ENCODE measurements around the gene SRGAP2C. TPM values are rescaled to one million over a fixed set of nuclear protein-coding genes. Genes with fewer than 3 reads are reported as not detected.
A peak's percentile ranks its signal among the peaks of the same experiment; 100 is the strongest.
"Not testable (repeated sequence)": the region's sequence is repeated elsewhere in the genome, so short reads cannot be mapped to it uniquely, and the experiment has no call there.

The SRGAP2C gene
- 10 to 100 TPM in 1 of 2 donors, 1 to 10 TPM in 1; 7.8 to 27.6 TPM for total RNA-seq

DNA sequence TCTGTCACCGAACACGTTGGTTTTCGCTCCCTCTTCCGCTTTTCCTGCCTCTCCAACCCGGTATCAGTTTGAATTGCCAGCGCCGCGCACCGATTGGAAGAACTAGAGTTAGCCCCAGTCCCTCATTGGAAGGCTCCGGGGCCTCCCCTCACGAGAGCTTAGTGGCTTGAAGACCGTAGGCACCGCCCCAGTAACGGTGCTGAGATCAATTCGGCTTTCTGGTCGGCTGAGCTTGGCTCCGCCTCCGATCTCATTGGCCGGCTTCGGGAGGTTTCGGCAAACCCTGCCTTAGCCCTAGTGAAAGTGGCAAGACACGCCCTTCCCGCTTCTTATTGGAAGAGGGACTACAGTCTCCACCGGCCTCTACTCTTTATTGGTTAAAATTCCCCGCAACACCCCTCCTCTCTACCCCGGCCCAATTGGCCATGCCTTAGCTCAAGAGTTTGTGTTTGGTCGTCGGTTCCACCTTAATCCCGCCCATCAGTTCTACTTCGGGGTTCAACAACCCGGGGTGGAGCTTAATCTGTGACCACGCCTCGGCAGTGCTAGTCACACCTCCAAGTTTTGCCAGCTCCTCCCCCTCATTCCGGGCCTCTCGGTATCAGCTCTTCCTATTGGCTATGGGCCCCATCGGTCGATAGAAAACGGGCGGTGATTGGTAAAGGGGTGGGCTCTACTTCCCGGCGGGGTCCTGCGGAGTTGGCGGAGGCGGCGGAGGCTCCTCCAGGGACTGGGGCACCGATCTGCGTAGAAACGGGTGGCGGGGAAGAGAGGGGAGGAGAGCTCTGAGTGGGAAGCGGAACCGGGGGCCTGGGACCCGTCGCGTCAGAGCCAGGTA is at the start of gene SRGAP2C, which contains the start of gene FAM72B:
SRGAP2C (plus strand) TSS at position 686 of the 838 bp plus-strand sequence. CDS start 2,472 bp downstream, outside the sequence.
FAM72B (minus strand) TSS at position 51 of the 838 bp plus-strand sequence. CDS start 851 bp downstream, outside the sequence.
- Histone ChIP-seq H3K4me3 (peak within 1 kb of the TSS; percentile 48 to 51), H3K27ac (peak within 1 kb of the TSS; percentile 66 to 77)
- not testable (repeated sequence) for H3K36me3 ChIP-seq, H3K27me3 ChIP-seq, H3K4me1 ChIP-seq, H3K9me3 ChIP-seq
- peak; percentile 99 for DNase-seq (ENCODE audit: low spot score)

GRCh38 chr1:121140393-121140792 is 44.4 kb upstream of the SRGAP2C start:
- not testable (repeated sequence) for H3K27me3 ChIP-seq; H3K4me1 ChIP-seq; DNase-seq (ENCODE audit: low spot score); H3K9me3 ChIP-seq; H3K4me3 ChIP-seq; H3K27ac ChIP-seq; H3K36me3 ChIP-seq

- not testable (repeated sequence) for DNase-seq (ENCODE audit: low spot score); H3K4me3 ChIP-seq; H3K27ac ChIP-seq; H3K4me1 ChIP-seq; H3K9me3 ChIP-seq; H3K27me3 ChIP-seq; H3K36me3 ChIP-seq
Measured at GRCh38 chr1:121148489-121149190, 36.1 kb upstream of the SRGAP2C start.

DNA sequence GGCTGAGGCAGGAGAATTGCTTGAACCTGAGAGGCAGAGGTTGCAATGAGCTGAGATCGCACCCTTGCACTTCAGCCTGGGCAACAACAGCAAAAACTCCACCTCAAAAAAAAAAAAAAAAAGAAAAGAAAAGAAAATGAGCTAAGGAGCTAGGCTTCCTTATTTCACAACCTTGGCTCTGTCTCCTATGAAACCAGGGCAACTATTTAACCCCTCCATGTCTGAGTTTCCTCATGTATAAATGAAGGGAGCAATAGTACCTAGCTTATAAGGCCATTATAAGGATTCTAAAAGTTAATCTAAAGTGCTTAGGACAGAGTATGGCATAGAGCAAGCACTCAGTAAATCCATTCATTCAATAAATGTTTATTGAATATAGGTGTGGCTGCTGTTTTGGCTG is 33.5 kb upstream of the SRGAP2C start:
- H3K36me3 ChIP-seq; H3K4me1 ChIP-seq; H3K9me3 ChIP-seq; H3K27me3 ChIP-seq; H3K4me3 ChIP-seq; H3K27ac ChIP-seq; DNase-seq (ENCODE audit: low spot score): not testable (repeated sequence)

- not testable (repeated sequence) for DNase-seq (ENCODE audit: low spot score); H3K4me3 ChIP-seq; H3K36me3 ChIP-seq; H3K4me1 ChIP-seq; H3K27ac ChIP-seq; H3K27me3 ChIP-seq; H3K9me3 ChIP-seq
Measured at GRCh38 chr1:121152788-121153187, 32.0 kb upstream of the SRGAP2C start.

DNA sequence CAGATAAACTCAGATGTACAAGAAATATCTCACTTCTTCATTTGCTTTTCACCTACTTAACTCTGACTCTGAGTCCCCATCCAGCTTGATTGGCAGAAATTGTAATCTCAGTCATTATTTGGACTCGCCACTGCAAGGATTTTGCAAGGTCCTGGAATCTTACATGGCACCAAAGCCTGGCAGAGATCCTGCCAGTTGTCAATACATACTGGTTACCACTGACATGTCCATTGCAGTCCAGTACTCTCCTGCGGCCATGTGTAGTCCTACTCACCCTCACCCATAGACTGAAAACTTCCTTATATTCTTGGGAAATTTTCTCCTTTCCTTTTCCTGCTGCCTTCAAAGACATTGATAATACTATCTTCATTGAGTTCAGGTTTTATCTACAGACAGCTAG is 30.0 kb upstream of the SRGAP2C start:
- H3K36me3 ChIP-seq; H3K9me3 ChIP-seq; H3K4me1 ChIP-seq; DNase-seq (ENCODE audit: low spot score); H3K27ac ChIP-seq; H3K4me3 ChIP-seq; H3K27me3 ChIP-seq: not testable (repeated sequence)

GRCh38 chr1:121155671-121156358 is 29.0 kb upstream of the SRGAP2C start:
- peak in 1 of 2 donors; percentile 50 for TF ChIP-seq CTCF (IDR thresholded peaks at IDR 0.05)
- not testable (repeated sequence) for H3K27ac ChIP-seq; H3K9me3 ChIP-seq; H3K4me3 ChIP-seq; DNase-seq (ENCODE audit: low spot score); H3K36me3 ChIP-seq; H3K27me3 ChIP-seq; H3K4me1 ChIP-seq

DNA sequence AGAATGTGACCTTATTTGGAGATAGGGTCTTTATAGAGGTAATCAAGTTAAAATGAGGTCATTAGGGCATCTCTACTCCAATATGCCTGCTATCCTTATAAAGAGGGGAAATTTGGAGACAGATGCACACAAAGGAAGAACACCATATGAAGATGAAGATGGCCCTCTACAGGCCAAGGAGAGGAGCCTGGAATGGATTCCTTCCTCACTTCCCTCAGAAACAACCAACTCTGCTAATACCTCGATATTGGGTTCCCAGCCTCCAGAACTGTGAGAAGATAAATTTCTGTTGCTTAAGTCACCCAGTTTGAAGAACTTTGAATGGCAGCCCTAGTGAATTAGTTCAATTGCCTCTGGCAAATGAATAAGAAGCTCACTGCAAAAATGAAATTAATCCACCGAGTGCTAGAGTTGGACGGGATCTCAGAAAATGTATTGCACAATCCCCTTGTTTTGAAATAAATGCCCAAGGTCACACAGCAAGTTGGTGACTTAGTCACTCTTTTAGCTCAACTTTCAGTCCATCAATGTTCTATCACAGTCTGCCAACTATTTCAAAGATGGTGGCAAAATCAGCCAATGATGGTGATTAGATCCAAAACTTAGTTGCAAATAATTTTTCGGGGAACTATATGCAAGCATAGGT is 27.7 kb upstream of the SRGAP2C start:
- H3K27me3 ChIP-seq; H3K36me3 ChIP-seq; H3K4me1 ChIP-seq; DNase-seq (ENCODE audit: low spot score); H3K4me3 ChIP-seq; H3K9me3 ChIP-seq; H3K27ac ChIP-seq: not testable (repeated sequence)

- not testable (repeated sequence) for H3K36me3 ChIP-seq; DNase-seq (ENCODE audit: low spot score); H3K9me3 ChIP-seq; H3K4me1 ChIP-seq; H3K27ac ChIP-seq; H3K27me3 ChIP-seq; H3K4me3 ChIP-seq
Measured at GRCh38 chr1:121157609-121158008, 27.2 kb upstream of the SRGAP2C start.

DNA sequence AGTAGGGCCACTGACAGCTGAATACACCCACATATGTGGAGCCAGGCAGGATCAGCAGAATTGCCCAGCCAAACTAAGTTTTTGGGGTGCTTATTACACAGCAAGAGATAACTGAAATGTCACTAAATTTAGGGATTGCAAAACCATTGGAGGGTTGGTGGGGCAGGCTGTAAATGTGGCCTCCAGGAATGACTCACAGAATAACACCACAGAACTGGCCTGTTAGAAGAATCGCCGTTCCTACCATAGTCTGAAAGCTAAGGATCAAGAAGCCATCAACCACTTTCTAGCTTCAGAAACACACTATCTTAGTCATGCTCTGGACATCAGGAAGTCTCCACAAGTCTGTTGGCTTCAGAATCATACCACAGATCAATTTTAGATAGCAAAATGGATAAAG is 24.7 kb upstream of the SRGAP2C start:
- not testable (repeated sequence) for DNase-seq (ENCODE audit: low spot score); H3K27ac ChIP-seq; H3K36me3 ChIP-seq; H3K27me3 ChIP-seq; H3K9me3 ChIP-seq; H3K4me1 ChIP-seq; H3K4me3 ChIP-seq

- not testable (repeated sequence) for H3K27me3 ChIP-seq, H3K36me3 ChIP-seq
Measured at GRCh38 chr1:121161199-121161901, 23.4 kb upstream of the SRGAP2C start.

DNA sequence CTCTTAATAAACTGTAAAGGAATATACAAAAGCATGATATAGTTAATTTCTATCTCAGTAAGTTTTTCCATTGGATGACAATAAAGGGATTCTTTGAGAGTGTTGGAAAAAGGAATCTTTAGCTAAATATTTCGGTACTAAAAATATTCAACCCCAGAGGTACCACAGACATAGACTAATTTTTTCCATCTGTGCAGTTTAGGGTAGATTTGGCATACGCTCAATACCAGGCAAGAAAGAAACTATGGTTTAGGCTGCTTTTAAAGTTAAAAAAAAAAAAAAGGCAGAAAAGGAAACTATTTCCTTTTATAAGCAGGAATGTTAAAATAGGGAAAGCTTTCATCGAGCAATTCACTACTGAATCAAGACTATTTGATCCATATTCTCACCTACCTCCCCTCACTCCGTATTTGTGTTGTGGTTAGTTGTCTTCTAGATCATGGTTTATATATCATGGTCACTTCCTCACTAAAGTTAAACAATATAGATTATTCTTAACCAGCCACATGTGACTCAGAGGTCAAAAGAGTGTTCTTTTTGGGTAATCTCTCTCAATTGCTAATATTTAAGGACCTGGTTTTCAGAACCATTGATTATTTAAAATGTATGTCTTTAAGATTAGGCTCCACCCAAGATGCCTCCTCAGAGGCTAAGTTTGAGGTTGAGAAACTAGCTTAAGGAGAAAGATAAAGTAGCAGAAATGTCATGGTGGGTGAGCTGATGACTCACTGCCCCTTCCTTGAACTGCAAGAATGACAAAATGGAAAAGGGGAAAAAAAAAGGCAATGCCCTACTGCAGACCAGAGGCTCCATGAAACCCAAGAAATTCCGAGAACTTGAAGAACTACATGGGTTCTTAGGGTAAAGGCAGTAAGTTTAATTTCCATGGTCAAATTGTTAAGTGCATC is 20.7 kb upstream of the SRGAP2C start:
- H3K4me3 ChIP-seq; DNase-seq (ENCODE audit: low spot score); H3K27me3 ChIP-seq; H3K4me1 ChIP-seq; H3K36me3 ChIP-seq; H3K27ac ChIP-seq; H3K9me3 ChIP-seq: not testable (repeated sequence)

More at GRCh38 chr1:121161199-121161901, 23.4 kb upstream of the SRGAP2C start:
- H3K9me3 ChIP-seq; H3K4me3 ChIP-seq; DNase-seq (ENCODE audit: low spot score); H3K27ac ChIP-seq; H3K4me1 ChIP-seq: not testable (repeated sequence)
